Measurements from ENCODE around the gene MLLT10. TPM values are rescaled to one million over a fixed set of nuclear protein-coding genes. Genes with fewer than 3 reads are reported as not detected.

The MLLT10 gene
- 10 to 100 TPM; 64.6 to 73.4 TPM for total RNA-seq
- polyA plus RNA-seq, result 1 to 10 TPM; 5.2 to 8.5 TPM

- CTCF ChIA-PET (ENCODE audit: partially characterized antibody), result interaction anchor here (0.8 to 1.9 kb wide), 2 partner anchors 15 to 37 kb away, joined by 3 to 7 read pairs; no protein-coding TSS in a partner anchor
- no peaks in the 10 kb centered on the region for H3K9me3 ChIP-seq (ENCODE audit: control insufficient read depth in 1 of 2, low read length in 2 of 2)
- H3K4me3 ChIP-seq (ENCODE audit: low read length in 2 of 2), result peak within 1 kb of the TSS; percentile 69 to 88
- peaks cover 19% of the 10 kb centered on the region for H3K4me1 ChIP-seq (ENCODE audit: insufficient read depth, low read length)
- intact Hi-C loops (cut with micrococcal nuclease), result loop anchor here (1.0 to 5.0 kb wide), 7 partner anchors 7 to 1904 kb away; partner anchors contain the start of genes COMMD3 and OTUD1
- Mint-ChIP-seq H3K27ac (peak within 1 kb of the TSS; percentile 85 to 98 (median 95)), H3K27me3 (no peaks in the 10 kb centered on the region), H3K9me3 (no peaks in the 10 kb centered on the region), H3K36me3 (peaks cover 3 to 19% of the 10 kb centered on the region in 2 donors), H3K4me1 (peaks cover 10 to 33% (median 21%) of the 10 kb centered on the region in 4 donors), H3K4me3 (peak within 1 kb of the TSS; percentile 92 to 99 (median 95))
- POLR2A ChIA-PET (ENCODE audit: partially characterized antibody), result interaction anchor here (0.6 to 2.3 kb wide), 10 partner anchors 8 to 903 kb away, joined by 3 to 19 read pairs (median 5); partner anchors contain the start of genes DNAJC1 and SKIDA1
- H3K27ac ChIP-seq (ENCODE audit: low read depth, low read length), result peak within 1 kb of the TSS; percentile 63
- H3K36me3 ChIP-seq (ENCODE audit: insufficient read depth, low read length), result no peaks in the 10 kb centered on the region
- DNase-seq, result peak; percentile 93 to 96 (median 95)
- no peaks in the 10 kb centered on the region for H3K27me3 ChIP-seq (ENCODE audit: insufficient read depth, low read length)
These were observed at the start of gene MLLT10 for GRCh38 chr10:21533467-21534279. Gene MLLT10, plus strand, starts transcription at chr10:21534232. Its CDS starts 413 bp downstream, at chr10:21534645.

- H3K27me3 Mint-ChIP-seq, result peaks cover 14 to 22% of the 10 kb centered on the region in 2 donors
- Histone ChIP-seq H3K4me3 (ENCODE audit: low read length in 2 of 2) (no peak overlapping the region), H3K36me3 (ENCODE audit: insufficient read depth, low read length) (no peaks in the 10 kb centered on the region), H3K4me1 (ENCODE audit: insufficient read depth, low read length) (no peaks in the 10 kb centered on the region), H3K27me3 (ENCODE audit: insufficient read depth, low read length) (no peaks in the 10 kb centered on the region), H3K9me3 (ENCODE audit: control insufficient read depth in 1 of 2, low read length in 2 of 2) (no peaks in the 10 kb centered on the region), H3K27ac (ENCODE audit: low read depth, low read length) (no peak overlapping the region)
- no peaks in the 10 kb centered on the region for H3K9me3 Mint-ChIP-seq
- H3K4me1 Mint-ChIP-seq, result no peaks in the 10 kb centered on the region
- H3K4me3 Mint-ChIP-seq, result no peak overlapping the region
- POLR2A ChIA-PET (ENCODE audit: partially characterized antibody), result no interaction called here
- no peak for DNase-seq
- CTCF ChIA-PET (ENCODE audit: partially characterized antibody), result interaction anchor here (1.1 kb wide), 1 partner anchor 8 kb away, joined by 3 read pairs; no protein-coding TSS in a partner anchor
- no peaks in the 10 kb centered on the region for H3K36me3 Mint-ChIP-seq
- H3K27ac Mint-ChIP-seq, result no peak overlapping the region
- intact Hi-C loops (cut with micrococcal nuclease), result no loop called here
These were observed 46.4 kb upstream of the MLLT10 start for GRCh38 chr10:21487416-21488180.

GRCh38 chr10:21488246-21488956 lies 45.6 kb upstream of the MLLT10 start:
- ChIA-PET CTCF (ENCODE audit: partially characterized antibody) (no interaction called here), POLR2A (ENCODE audit: partially characterized antibody) (no interaction called here)
- Mint-ChIP-seq H3K27me3 (peaks cover 15 to 23% of the 10 kb centered on the region in 2 donors), H3K4me3 (no peak overlapping the region), H3K27ac (no peak overlapping the region), H3K36me3 (no peaks in the 10 kb centered on the region), H3K9me3 (no peaks in the 10 kb centered on the region), H3K4me1 (no peaks in the 10 kb centered on the region)
- no peaks in the 10 kb centered on the region for H3K9me3 ChIP-seq (ENCODE audit: control insufficient read depth in 1 of 2, low read length in 2 of 2)
- no peak overlapping the region for H3K27ac ChIP-seq (ENCODE audit: low read depth, low read length)
- H3K4me1 ChIP-seq (ENCODE audit: insufficient read depth, low read length), result no peaks in the 10 kb centered on the region
- DNase-seq, result no peak
- peaks cover 4% of the 10 kb centered on the region for H3K27me3 ChIP-seq (ENCODE audit: insufficient read depth, low read length)
- H3K36me3 ChIP-seq (ENCODE audit: insufficient read depth, low read length), result no peaks in the 10 kb centered on the region
- intact Hi-C loops (cut with micrococcal nuclease), result no loop called here
- H3K4me3 ChIP-seq (ENCODE audit: low read length in 2 of 2), result no peak overlapping the region

GRCh38 chr10:21488957-21489446 lies 45.0 kb upstream of the MLLT10 start:
- Mint-ChIP-seq H3K27me3 (peaks cover 20 to 28% of the 10 kb centered on the region in 2 donors), H3K9me3 (no peaks in the 10 kb centered on the region), H3K27ac (no peak overlapping the region), H3K4me3 (no peak overlapping the region), H3K36me3 (no peaks in the 10 kb centered on the region), H3K4me1 (peaks cover 0 to 3% (median 1%) of the 10 kb centered on the region in 4 donors)
- ChIA-PET POLR2A (ENCODE audit: partially characterized antibody) (no interaction called here), CTCF (ENCODE audit: partially characterized antibody) (no interaction called here)
- H3K36me3 ChIP-seq (ENCODE audit: insufficient read depth, low read length), result no peaks in the 10 kb centered on the region
- no peak overlapping the region for H3K27ac ChIP-seq (ENCODE audit: low read depth, low read length)
- no peaks in the 10 kb centered on the region for H3K9me3 ChIP-seq (ENCODE audit: control insufficient read depth in 1 of 2, low read length in 2 of 2)
- H3K4me1 ChIP-seq (ENCODE audit: insufficient read depth, low read length), result peaks cover under 1% of the 10 kb centered on the region
- peaks cover 10% of the 10 kb centered on the region for H3K27me3 ChIP-seq (ENCODE audit: insufficient read depth, low read length)
- H3K4me3 ChIP-seq (ENCODE audit: low read length in 2 of 2), result no peak overlapping the region
- DNase-seq, result no peak
- intact Hi-C loops (cut with micrococcal nuclease), result no loop called here

- ChIA-PET POLR2A (ENCODE audit: partially characterized antibody) (interaction anchor here (0.6 kb wide), 1 partner anchor 894 kb away, joined by 3 read pairs; no protein-coding TSS in a partner anchor), CTCF (ENCODE audit: partially characterized antibody) (no interaction called here)
- H3K4me1 Mint-ChIP-seq, result peaks cover 4 to 9% (median 7%) of the 10 kb centered on the region in 4 donors
These were observed 43.9 kb upstream of the MLLT10 start for GRCh38 chr10:21490028-21490710.

DNA sequence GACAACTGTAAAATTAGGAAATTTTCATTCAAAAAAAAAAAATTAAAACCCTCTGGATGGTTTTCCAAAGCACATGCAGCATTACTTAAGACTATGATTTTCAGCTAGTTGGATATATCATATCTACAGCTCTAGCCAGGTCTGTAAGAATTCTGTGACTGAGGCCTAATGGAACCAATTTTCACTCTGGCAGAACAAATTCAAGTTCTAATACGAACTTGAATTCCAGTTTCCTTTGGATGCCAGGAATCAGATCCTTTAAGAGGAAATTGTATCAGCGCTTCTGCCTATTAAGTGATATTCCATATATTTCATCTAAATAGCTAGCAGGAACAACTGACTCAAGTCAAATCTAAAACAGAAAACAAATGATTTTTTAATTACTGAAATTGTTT lies 43.3 kb upstream of the MLLT10 start:
- Mint-ChIP-seq H3K9me3 (peaks cover 0 to 2% (median 0%) of the 10 kb centered on the region in 8 donors), H3K27ac (no peak overlapping the region), H3K27me3 (peaks cover 28 to 38% of the 10 kb centered on the region in 2 donors), H3K36me3 (no peaks in the 10 kb centered on the region), H3K4me1 (peaks cover 7 to 14% (median 11%) of the 10 kb centered on the region in 4 donors), H3K4me3 (no peak overlapping the region)
- ChIA-PET POLR2A (ENCODE audit: partially characterized antibody) (interaction anchor here (0.6 kb wide), 1 partner anchor 893 kb away, joined by 3 read pairs; no protein-coding TSS in a partner anchor), CTCF (ENCODE audit: partially characterized antibody) (no interaction called here)
- Histone ChIP-seq H3K36me3 (ENCODE audit: insufficient read depth, low read length) (no peaks in the 10 kb centered on the region), H3K4me1 (ENCODE audit: insufficient read depth, low read length) (peaks cover 16% of the 10 kb centered on the region), H3K9me3 (ENCODE audit: control insufficient read depth in 1 of 2, low read length in 2 of 2) (no peaks in the 10 kb centered on the region), H3K27me3 (ENCODE audit: insufficient read depth, low read length) (peaks cover 24% of the 10 kb centered on the region), H3K4me3 (ENCODE audit: low read length in 2 of 2) (no peak overlapping the region), H3K27ac (ENCODE audit: low read depth, low read length) (no peak overlapping the region)
- intact Hi-C loops (cut with micrococcal nuclease), result loop anchor here (10.0 kb wide), 2 partner anchors 944 to 1604 kb away; partner anchors contain the start of gene MSRB2
- DNase-seq, result no peak

More at GRCh38 chr10:21490028-21490710, 43.9 kb upstream of the MLLT10 start:
- Histone ChIP-seq H3K4me1 (ENCODE audit: insufficient read depth, low read length) (peaks cover 12% of the 10 kb centered on the region), H3K4me3 (ENCODE audit: low read length in 2 of 2) (no peak overlapping the region), H3K27ac (ENCODE audit: low read depth, low read length) (no peak overlapping the region), H3K9me3 (ENCODE audit: control insufficient read depth in 1 of 2, low read length in 2 of 2) (no peaks in the 10 kb centered on the region), H3K36me3 (ENCODE audit: insufficient read depth, low read length) (no peaks in the 10 kb centered on the region), H3K27me3 (ENCODE audit: insufficient read depth, low read length) (peaks cover 22% of the 10 kb centered on the region)
- Mint-ChIP-seq H3K27ac (no peak overlapping the region), H3K9me3 (no peaks in the 10 kb centered on the region), H3K27me3 (peaks cover 24 to 33% of the 10 kb centered on the region in 2 donors), H3K4me3 (no peak overlapping the region), H3K36me3 (no peaks in the 10 kb centered on the region)
- intact Hi-C loops (cut with micrococcal nuclease), result loop anchor here (10.0 kb wide), 2 partner anchors 945 to 1605 kb away; partner anchors contain the start of gene MSRB2
- DNase-seq, result no peak
